Measurements from ENCODE around the gene PUM1.

- TF ChIP-seq, protein P1, sequence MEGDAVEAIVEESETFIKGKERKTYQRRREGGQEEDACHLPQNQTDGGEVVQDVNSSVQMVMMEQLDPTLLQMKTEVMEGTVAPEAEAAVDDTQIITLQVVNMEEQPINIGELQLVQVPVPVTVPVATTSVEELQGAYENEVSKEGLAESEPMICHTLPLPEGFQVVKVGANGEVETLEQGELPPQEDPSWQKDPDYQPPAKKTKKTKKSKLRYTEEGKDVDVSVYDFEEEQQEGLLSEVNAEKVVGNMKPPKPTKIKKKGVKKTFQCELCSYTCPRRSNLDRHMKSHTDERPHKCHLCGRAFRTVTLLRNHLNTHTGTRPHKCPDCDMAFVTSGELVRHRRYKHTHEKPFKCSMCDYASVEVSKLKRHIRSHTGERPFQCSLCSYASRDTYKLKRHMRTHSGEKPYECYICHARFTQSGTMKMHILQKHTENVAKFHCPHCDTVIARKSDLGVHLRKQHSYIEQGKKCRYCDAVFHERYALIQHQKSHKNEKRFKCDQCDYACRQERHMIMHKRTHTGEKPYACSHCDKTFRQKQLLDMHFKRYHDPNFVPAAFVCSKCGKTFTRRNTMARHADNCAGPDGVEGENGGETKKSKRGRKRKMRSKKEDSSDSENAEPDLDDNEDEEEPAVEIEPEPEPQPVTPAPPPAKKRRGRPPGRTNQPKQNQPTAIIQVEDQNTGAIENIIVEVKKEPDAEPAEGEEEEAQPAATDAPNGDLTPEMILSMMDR (IDR thresholded peaks at IDR 0.05; ENCODE audit: insufficient read depth, low read depth, low read length): no peak
- TF ChIP-seq EZH2 (IDR thresholded peaks at IDR 0.05; ENCODE audit: insufficient read depth, low read length): no peak
Observed at GRCh38 chr1:30914931-30915330, 150.6 kb downstream of the PUM1 start.

Measured in astrocyte (in vitro differentiated cells and primary cell).